Keratinocyte (primary cell): ENCODE data around the gene UBXN7. TPM values are rescaled to one million over a fixed set of nuclear protein-coding genes. Genes with fewer than 3 reads are reported as not detected.

Experiments used
- DNase-seq: peaks from one replicate; pipeline ENCODE4 v3.0.0-alpha.2; 2011; ENCODE audit warnings: low read depth, missing footprints, low spot score
- FAIRE-seq: peaks from 2 replicates; lab custom pipeline; 2011; peaks lifted over from hg19 to GRCh38; lab: Jason Lieb, UNC
- H2AFZ ChIP-seq: 2 replicates; pipeline ENCODE4 v1.6.0; 2012; ENCODE audit warnings: low read length, control low read depth, inconsistent platforms; ENCODE audit not compliant: control insufficient read depth
- H3K27ac ChIP-seq: 2 replicates; pipeline ENCODE4 v1.5.1; 2011; ENCODE audit warnings: low read length; ENCODE audit not compliant: control insufficient read depth, insufficient read depth
- H3K27me3 ChIP-seq: 3 replicates; pipeline ENCODE4 v1.6.0; 2011; ENCODE audit warnings: low read length; ENCODE audit not compliant: control insufficient read depth, insufficient read depth; ENCODE audit errors: extremely low read depth
- H3K36me3 ChIP-seq, 2 experiments: 2 replicates in 1 of 2; 3 replicates in 1 of 2; pipeline ENCODE4 v1.5.1; 2011; ENCODE audit warnings: low read length in 2 of 2, mild to moderate bottlenecking in 1 of 2; ENCODE audit not compliant: control insufficient read depth in 2 of 2, insufficient read depth in 2 of 2; ENCODE audit errors: extremely low read depth in 1 of 2
- H3K4me1 ChIP-seq: 3 replicates; pipeline ENCODE4 v1.5.1; 2011; ENCODE audit warnings: low read length; ENCODE audit not compliant: control insufficient read depth, insufficient read depth; ENCODE audit errors: extremely low read depth
- H3K4me2 ChIP-seq: 3 replicates; pipeline ENCODE4 v1.6.0; 2011; ENCODE audit warnings: low read depth, low read length; ENCODE audit not compliant: control insufficient read depth, insufficient read depth; ENCODE audit errors: extremely low read depth
- H3K4me3 ChIP-seq, 3 experiments: fragments of 200-600 bp in 1 of 3; sonication (generic) in 1 of 3; 2 replicates in 2 of 3; 3 replicates in 1 of 3; pipeline ENCODE4 v1.5.1; 2011 to 2016; ENCODE audit warnings: low read length in 3 of 3, mild to moderate bottlenecking in 3 of 3, control low read depth in 2 of 3, inconsistent platforms in 1 of 3, low read depth in 1 of 3, mixed read lengths in 1 of 3, mixed run types in 1 of 3, moderate library complexity in 1 of 3; ENCODE audit not compliant: control insufficient read depth in 2 of 3, insufficient read depth in 2 of 3; ENCODE audit errors: extremely low read depth in 1 of 3
- H3K79me2 ChIP-seq: 2 replicates; pipeline ENCODE4 v1.6.0; 2012; ENCODE audit warnings: low read length; ENCODE audit not compliant: control insufficient read depth, insufficient read depth
- H3K9ac ChIP-seq: 3 replicates; pipeline ENCODE4 v1.6.0; 2011; ENCODE audit warnings: low read length; ENCODE audit not compliant: control insufficient read depth, insufficient read depth; ENCODE audit errors: extremely low read depth
- H3K9me1 ChIP-seq: 3 replicates; pipeline ENCODE4 v1.6.0; 2011; ENCODE audit warnings: low read length; ENCODE audit not compliant: control insufficient read depth, insufficient read depth; ENCODE audit errors: extremely low read depth
- H3K9me3 ChIP-seq: 2 replicates; pipeline ENCODE4 v1.5.1; 2012; ENCODE audit warnings: low read depth, low read length; ENCODE audit not compliant: control insufficient read depth
- H4K20me1 ChIP-seq: 3 replicates; pipeline ENCODE4 v1.6.0; 2011; ENCODE audit warnings: low read length; ENCODE audit not compliant: control insufficient read depth, insufficient read depth; ENCODE audit errors: extremely low read depth
- CTCF ChIP-seq, 3 experiments: IDR thresholded peaks in 1 of 3; conservative IDR thresholded peaks in 1 of 3; optimal IDR thresholded peaks in 1 of 3; 2 replicates in 2 of 3; 3 replicates in 1 of 3; pipeline versions ENCODE3 to v1.5.1; 2011; ENCODE audit warnings: low read length in 3 of 3, mild to moderate bottlenecking in 3 of 3, moderate library complexity in 2 of 3, control low read depth in 1 of 3, inconsistent platforms in 1 of 3; ENCODE audit not compliant: insufficient read depth in 2 of 3; ENCODE audit errors: extremely low read depth in 1 of 3
- EZH2 ChIP-seq: IDR thresholded peaks from one replicate; pipeline ENCODE4 v1.6.1; 2012; ENCODE audit warnings: inconsistent platforms, mild to moderate bottlenecking, low read length, moderate library complexity
- dilution Hi-C: fragments of 300-500 bp; cut with MboI; formaldehyde crosslinking; loops from one replicate; pipeline ENCODE4 v1.7.0; 2020; ENCODE audit warnings: low sequenced_read_pairs; ENCODE audit not compliant: extremely low pct_ligation_motif_present
- polyA plus RNA-seq, 5 experiments: library from polyadenylated mRNA; depleted of rRNA in 3 of 5; stranded (reverse) in 3 of 5; stranded (forward) in 1 of 5; unstranded in 1 of 5; fragments of >200 nt; gene quantifications; 1 replicate in 1 of 5; 2 replicates in 3 of 5; 3 replicates in 1 of 5; pipeline versions ENCODE4 v1.2.1 to v1.2.3, GENCODE V29; 2011 to 2012; ENCODE audit warnings: missing spikeins in 2 of 5, low read depth in 1 of 5, low replicate concordance in 1 of 5

The UBXN7 gene
- polyA plus RNA-seq, 1 donor (not counting 4 experiments of a cell fraction or from before 2014, with no cell fraction given): 19.7 TPM

- dilution Hi-C loops: no loop called here
- no peaks in the 10 kb centered on the region for H3K27me3 ChIP-seq
- peaks cover 8 to 21% of the 10 kb centered on the region in 2 experiments for H3K36me3 ChIP-seq
- FAIRE-seq (no peak), DNase-seq (no peak)
- TF ChIP-seq CTCF (optimal IDR thresholded peaks at IDR 0.05 in 1 of 3, IDR thresholded peaks at IDR 0.05 in 1 of 3, conservative IDR thresholded peaks at IDR 0.05 in 1 of 3; ENCODE audit: extremely low read depth in 1 of 3, insufficient read depth in 2 of 3, low read length in 3 of 3) (no peak), EZH2 (no peak)
- no peaks in the 10 kb centered on the region for H4K20me1 ChIP-seq
- H2AFZ ChIP-seq: no peak overlapping the region
- no peaks in the 10 kb centered on the region for H3K9me1 ChIP-seq
- H3K9ac ChIP-seq: no peak overlapping the region
- H3K4me2 ChIP-seq: no peak overlapping the region
- H3K27ac ChIP-seq: no peak overlapping the region
- no peak overlapping the region for H3K4me3 ChIP-seq
- H3K9me3 ChIP-seq: no peaks in the 10 kb centered on the region
- no peaks in the 10 kb centered on the region for H3K79me2 ChIP-seq
- no peaks in the 10 kb centered on the region for H3K4me1 ChIP-seq
Observed at GRCh38 chr3:196355668-196356067, 76.6 kb downstream of the UBXN7 start.

- Histone ChIP-seq H3K27ac (no peak overlapping the region), H3K4me2 (no peak overlapping the region), H3K4me3 (no peak overlapping the region), H3K9ac (no peak overlapping the region), H4K20me1 (no peaks in the 10 kb centered on the region), H3K27me3 (no peaks in the 10 kb centered on the region), H3K79me2 (no peaks in the 10 kb centered on the region), H3K36me3 (peaks cover 8 to 18% of the 10 kb centered on the region in 2 experiments), H3K9me3 (no peaks in the 10 kb centered on the region), H3K9me1 (no peaks in the 10 kb centered on the region), H3K4me1 (no peaks in the 10 kb centered on the region), H2AFZ (no peak overlapping the region)
- FAIRE-seq (no peak), DNase-seq (no peak)
- TF ChIP-seq CTCF (optimal IDR thresholded peaks at IDR 0.05 in 1 of 3, IDR thresholded peaks at IDR 0.05 in 1 of 3, conservative IDR thresholded peaks at IDR 0.05 in 1 of 3; ENCODE audit: extremely low read depth in 1 of 3, insufficient read depth in 2 of 3, low read length in 3 of 3) (no peak), EZH2 (no peak)
- dilution Hi-C loops: no loop called here
Observed at GRCh38 chr3:196354132-196354531, 78.1 kb downstream of the UBXN7 start.
